ENCODE data around the gene NTN1. TPM values are rescaled to one million over a fixed set of nuclear protein-coding genes. Genes with fewer than 3 reads are reported as not detected.

Gene NTN1
- total RNA-seq, 1 experiment from 2014 or later, result 0.94 TPM

DNA sequence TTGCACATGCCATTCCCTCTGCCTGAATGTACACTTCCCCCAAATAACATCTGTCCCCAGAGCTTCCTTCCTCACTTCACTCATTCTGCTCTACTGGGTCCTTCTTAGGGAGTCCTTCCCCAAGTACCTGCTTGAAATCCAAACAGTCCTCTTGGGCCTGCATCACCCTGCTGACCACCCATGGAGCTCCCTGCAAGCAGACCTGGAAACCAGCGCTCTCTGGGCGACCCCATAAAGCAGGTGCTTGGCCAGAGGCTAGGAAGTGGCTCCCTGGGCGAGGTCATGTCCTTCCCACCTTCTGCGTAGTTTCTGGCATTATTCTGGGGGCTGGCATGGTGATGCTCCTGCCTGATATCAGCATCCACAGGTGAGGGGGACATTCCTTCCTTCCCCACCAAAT is 12.2 kb upstream of the NTN1 start:
- H3K4me3 Mint-ChIP-seq (ENCODE audit: low read depth, unreplicated experiment), result no peak overlapping the region
- DNase-seq, result no peak
- no peaks in the 10 kb centered on the region for H3K4me1 Mint-ChIP-seq (ENCODE audit: low read depth, unreplicated experiment)
- TF ChIP-seq, protein P1, sequence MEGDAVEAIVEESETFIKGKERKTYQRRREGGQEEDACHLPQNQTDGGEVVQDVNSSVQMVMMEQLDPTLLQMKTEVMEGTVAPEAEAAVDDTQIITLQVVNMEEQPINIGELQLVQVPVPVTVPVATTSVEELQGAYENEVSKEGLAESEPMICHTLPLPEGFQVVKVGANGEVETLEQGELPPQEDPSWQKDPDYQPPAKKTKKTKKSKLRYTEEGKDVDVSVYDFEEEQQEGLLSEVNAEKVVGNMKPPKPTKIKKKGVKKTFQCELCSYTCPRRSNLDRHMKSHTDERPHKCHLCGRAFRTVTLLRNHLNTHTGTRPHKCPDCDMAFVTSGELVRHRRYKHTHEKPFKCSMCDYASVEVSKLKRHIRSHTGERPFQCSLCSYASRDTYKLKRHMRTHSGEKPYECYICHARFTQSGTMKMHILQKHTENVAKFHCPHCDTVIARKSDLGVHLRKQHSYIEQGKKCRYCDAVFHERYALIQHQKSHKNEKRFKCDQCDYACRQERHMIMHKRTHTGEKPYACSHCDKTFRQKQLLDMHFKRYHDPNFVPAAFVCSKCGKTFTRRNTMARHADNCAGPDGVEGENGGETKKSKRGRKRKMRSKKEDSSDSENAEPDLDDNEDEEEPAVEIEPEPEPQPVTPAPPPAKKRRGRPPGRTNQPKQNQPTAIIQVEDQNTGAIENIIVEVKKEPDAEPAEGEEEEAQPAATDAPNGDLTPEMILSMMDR (IDR thresholded peaks at IDR 0.05; ENCODE audit: unreplicated experiment), result no peak
- intact Hi-C loops (cut with micrococcal nuclease; ENCODE audit: unreplicated experiment), result no loop called here
- H3K9me3 Mint-ChIP-seq (ENCODE audit: low read depth, unreplicated experiment), result no peaks in the 10 kb centered on the region
- no peak overlapping the region for H3K27ac Mint-ChIP-seq (ENCODE audit: unreplicated experiment)
- BruUV-seq (replicated peaks), result no TSS peak
- H3K27me3 Mint-ChIP-seq (ENCODE audit: unreplicated experiment), result peaks cover 95% of the 10 kb centered on the region
- CTCF ChIA-PET, result interaction anchor here (0.6 kb wide), 1 partner anchor 11 kb away, joined by 3 read pairs; no protein-coding TSS in a partner anchor
- H3K36me3 Mint-ChIP-seq (ENCODE audit: insufficient read depth, unreplicated experiment), result no peaks in the 10 kb centered on the region

DNA sequence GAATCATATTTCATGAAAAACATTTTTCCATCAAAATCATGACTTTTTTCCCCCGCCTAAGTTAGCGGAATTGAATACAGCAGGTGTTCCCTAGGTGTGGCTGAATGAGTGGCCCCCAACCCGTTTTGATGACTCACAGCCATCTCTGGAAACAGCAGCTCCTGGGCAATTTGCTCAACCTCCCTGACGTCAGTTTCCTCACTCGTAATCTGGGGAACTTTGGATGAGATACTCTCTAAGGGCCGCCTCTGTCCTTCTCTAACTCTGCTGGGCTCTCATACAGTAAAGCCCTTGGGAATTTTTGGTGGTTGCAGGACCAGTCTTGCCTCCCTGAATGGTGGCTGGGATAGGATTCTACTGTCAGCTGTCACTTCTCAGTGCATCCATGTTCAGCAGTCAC is 11.6 kb upstream of the NTN1 start:
- TF ChIP-seq, protein P1 (IDR thresholded peaks at IDR 0.05; ENCODE audit: unreplicated experiment), result no peak
- Mint-ChIP-seq H3K4me3 (ENCODE audit: low read depth, unreplicated experiment) (no peak overlapping the region), H3K36me3 (ENCODE audit: insufficient read depth, unreplicated experiment) (no peaks in the 10 kb centered on the region), H3K27me3 (ENCODE audit: unreplicated experiment) (peaks cover 92% of the 10 kb centered on the region), H3K9me3 (ENCODE audit: low read depth, unreplicated experiment) (no peaks in the 10 kb centered on the region), H3K27ac (ENCODE audit: unreplicated experiment) (no peak overlapping the region), H3K4me1 (ENCODE audit: low read depth, unreplicated experiment) (no peaks in the 10 kb centered on the region)
- CTCF ChIA-PET, result no interaction called here
- intact Hi-C loops (cut with micrococcal nuclease; ENCODE audit: unreplicated experiment), result no loop called here
- BruUV-seq (replicated peaks), result no TSS peak
- DNase-seq, result no peak

DNA sequence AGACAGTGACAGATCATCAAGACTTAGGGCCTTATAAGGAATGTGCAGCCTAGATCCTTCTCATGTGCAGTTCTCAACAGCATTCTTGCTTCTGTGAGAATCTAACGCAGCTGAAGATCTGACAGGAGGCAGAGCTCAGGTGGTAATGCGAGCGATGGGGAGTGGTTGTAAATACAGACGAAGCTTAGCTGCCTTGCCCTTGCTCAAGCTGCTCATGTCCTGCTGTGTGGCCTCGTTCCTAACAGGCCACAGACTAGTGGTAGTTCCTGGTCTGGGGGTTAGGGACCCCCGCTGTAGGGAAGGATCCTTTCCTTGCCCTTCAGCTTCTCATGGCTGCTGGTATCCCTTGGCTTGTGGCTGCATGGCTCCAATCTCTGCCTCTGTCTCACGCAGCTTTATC is 10.3 kb upstream of the NTN1 start:
- Mint-ChIP-seq H3K4me3 (ENCODE audit: low read depth, unreplicated experiment) (no peak overlapping the region), H3K36me3 (ENCODE audit: insufficient read depth, unreplicated experiment) (no peaks in the 10 kb centered on the region), H3K27me3 (ENCODE audit: unreplicated experiment) (peaks cover 79% of the 10 kb centered on the region), H3K9me3 (ENCODE audit: low read depth, unreplicated experiment) (no peaks in the 10 kb centered on the region), H3K27ac (ENCODE audit: unreplicated experiment) (no peak overlapping the region), H3K4me1 (ENCODE audit: low read depth, unreplicated experiment) (no peaks in the 10 kb centered on the region)
- CTCF ChIA-PET, result no interaction called here
- no peak for DNase-seq
- TF ChIP-seq, protein P1 (IDR thresholded peaks at IDR 0.05; ENCODE audit: unreplicated experiment), result no peak
- BruUV-seq (replicated peaks), result no TSS peak
- intact Hi-C loops (cut with micrococcal nuclease; ENCODE audit: unreplicated experiment), result no loop called here

DNA sequence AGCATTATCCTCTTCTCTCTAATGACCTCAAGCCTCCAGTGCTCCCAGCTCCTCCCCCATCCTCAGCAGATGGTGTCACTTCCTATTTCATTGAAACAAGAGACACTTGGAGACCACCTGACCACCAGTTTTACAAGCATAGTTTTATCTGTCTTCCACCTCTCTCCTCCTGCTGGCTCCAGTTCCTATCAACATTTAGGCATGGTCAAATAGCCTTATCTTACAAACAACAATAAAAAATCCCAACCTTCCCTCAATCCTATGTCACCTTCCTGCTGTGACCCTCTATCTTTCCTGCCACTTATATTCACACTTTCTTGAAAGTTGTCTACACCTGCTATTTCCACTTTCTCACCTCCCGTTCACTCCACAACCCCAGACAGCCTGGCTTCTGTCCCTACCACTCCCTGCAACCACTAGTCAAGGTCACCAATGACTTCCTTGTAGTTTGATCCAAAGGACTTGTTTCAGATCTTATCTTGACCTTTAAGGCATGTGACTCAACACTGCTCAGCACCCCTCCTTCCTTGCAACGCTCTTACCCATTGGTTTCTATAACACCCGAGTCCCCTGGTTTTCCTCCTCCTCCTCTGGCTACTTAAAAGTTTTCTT is 4.3 kb upstream of the NTN1 start:
- H3K4me3 Mint-ChIP-seq (ENCODE audit: low read depth, unreplicated experiment), result no peak overlapping the region
- peaks cover 34% of the 10 kb centered on the region for H3K27me3 Mint-ChIP-seq (ENCODE audit: unreplicated experiment)
- H3K27ac Mint-ChIP-seq (ENCODE audit: unreplicated experiment), result no peak overlapping the region
- no peak for DNase-seq
- TF ChIP-seq, protein P1 (IDR thresholded peaks at IDR 0.05; ENCODE audit: unreplicated experiment), result no peak
- intact Hi-C loops (cut with micrococcal nuclease; ENCODE audit: unreplicated experiment), result no loop called here
- H3K4me1 Mint-ChIP-seq (ENCODE audit: low read depth, unreplicated experiment), result no peaks in the 10 kb centered on the region
- H3K36me3 Mint-ChIP-seq (ENCODE audit: insufficient read depth, unreplicated experiment), result no peaks in the 10 kb centered on the region
- CTCF ChIA-PET, result interaction anchor here (0.6 kb wide), 1 partner anchor 21 kb away, joined by 3 read pairs; no protein-coding TSS in a partner anchor
- H3K9me3 Mint-ChIP-seq (ENCODE audit: low read depth, unreplicated experiment), result no peaks in the 10 kb centered on the region
- no TSS peak for BruUV-seq (replicated peaks)

All from Calu3 (cell line).